ENCODE results near the gene TBATA.

Gene TBATA

GRCh38 chr10:70761727-70762350 is 23.3 kb downstream of the TBATA start:
- DNase-seq (ENCODE audit: low read depth in 2 of 2), result no peak

GRCh38 chr10:70761031-70761601 is 24.1 kb downstream of the TBATA start:
- DNase-seq (ENCODE audit: low read depth in 2 of 2), result no peak

- DNase-seq (ENCODE audit: low read depth in 2 of 2), result no peak
These were observed 24.8 kb downstream of the TBATA start for GRCh38 chr10:70760271-70760787.

- no peak for DNase-seq (ENCODE audit: low read depth in 2 of 2)
These were observed 25.4 kb downstream of the TBATA start for GRCh38 chr10:70759781-70760180.

- peak; percentile 24 to 47 for DNase-seq (ENCODE audit: low read depth in 2 of 2)
These were observed 26.2 kb downstream of the TBATA start for GRCh38 chr10:70758757-70759514.

GRCh38 chr10:70757856-70758255 is 27.3 kb downstream of the TBATA start:
- DNase-seq (ENCODE audit: low read depth in 2 of 2), result no peak

- no peak for DNase-seq (ENCODE audit: low read depth in 2 of 2)
These were observed 28.3 kb downstream of the TBATA start for GRCh38 chr10:70756700-70757360.

- no peak for DNase-seq (ENCODE audit: low read depth in 2 of 2)
These were observed 31.1 kb downstream of the TBATA start for GRCh38 chr10:70753841-70754621.

GRCh38 chr10:70753026-70753663 is 32.0 kb downstream of the TBATA start:
- no peak for DNase-seq (ENCODE audit: low read depth in 2 of 2)

GRCh38 chr10:70752571-70752970 is 32.6 kb downstream of the TBATA start:
- no peak for DNase-seq (ENCODE audit: low read depth in 2 of 2)

GRCh38 chr10:70751991-70752390 is 33.2 kb downstream of the TBATA start:
- no peak for DNase-seq (ENCODE audit: low read depth in 2 of 2)

GRCh38 chr10:70751356-70751755 is 33.8 kb downstream of the TBATA start:
- no peak for DNase-seq (ENCODE audit: low read depth in 2 of 2)

GRCh38 chr10:70750156-70750703 is 34.9 kb downstream of the TBATA start:
- no peak for DNase-seq (ENCODE audit: low read depth in 2 of 2)

GRCh38 chr10:70749756-70750155 is 35.4 kb downstream of the TBATA start:
- DNase-seq (ENCODE audit: low read depth in 2 of 2), result no peak

- DNase-seq (ENCODE audit: low read depth in 2 of 2), result no peak
These were observed 36.2 kb downstream of the TBATA start for GRCh38 chr10:70748801-70749573.

- DNase-seq (ENCODE audit: low read depth in 2 of 2), result no peak
These were observed 36.9 kb downstream of the TBATA start for GRCh38 chr10:70748305-70748704.

GRCh38 chr10:70747192-70747965 is 37.8 kb downstream of the TBATA start:
- DNase-seq (ENCODE audit: low read depth in 2 of 2), result no peak

- no peak for DNase-seq (ENCODE audit: low read depth in 2 of 2)
These were observed 39.6 kb downstream of the TBATA start for GRCh38 chr10:70745555-70745954.

- DNase-seq (ENCODE audit: low read depth in 2 of 2), result no peak
These were observed 40.5 kb downstream of the TBATA start for GRCh38 chr10:70744617-70745143.

Data from activated CD8-positive, alpha-beta memory T cell treated with anti-CD3 and anti-CD28 coated beads for 4 hours (primary cell).